NCI-H1930 (cell line): ENCODE results near the gene GABBR2.

ENCODE experiments used
- DNase-seq, 2 experiments: peaks; one replicate each; lab custom pipeline; 2025; lab: John Stamatoyannopoulos, UW

Gene GABBR2

GRCh38 chr9:98370300-98370975, 338.3 kb downstream of the GABBR2 start:
- no peak for DNase-seq

GRCh38 chr9:98369896-98370295, 338.8 kb downstream of the GABBR2 start:
- DNase-seq, result no peak

- DNase-seq, result no peak
Observed at GRCh38 chr9:98369471-98369870, 339.3 kb downstream of the GABBR2 start.

- no peak for DNase-seq
Observed at GRCh38 chr9:98369066-98369425, 339.7 kb downstream of the GABBR2 start.

- DNase-seq, result no peak
Observed at GRCh38 chr9:98368366-98369065, 340.2 kb downstream of the GABBR2 start.

GRCh38 chr9:98367923-98368322, 340.8 kb downstream of the GABBR2 start:
- DNase-seq, result no peak

GRCh38 chr9:98367371-98367900, 341.3 kb downstream of the GABBR2 start:
- no peak for DNase-seq

- no peak for DNase-seq
Observed at GRCh38 chr9:98365781-98366180, 343.0 kb downstream of the GABBR2 start.

GRCh38 chr9:98365227-98365669, 343.5 kb downstream of the GABBR2 start:
- DNase-seq, result no peak

GRCh38 chr9:98364086-98364485, 344.6 kb downstream of the GABBR2 start:
- DNase-seq, result no peak

GRCh38 chr9:98363644-98364043, 345.1 kb downstream of the GABBR2 start:
- no peak for DNase-seq

GRCh38 chr9:98362624-98363252, 346.0 kb downstream of the GABBR2 start:
- no peak for DNase-seq

GRCh38 chr9:98361645-98362044, 347.1 kb downstream of the GABBR2 start:
- no peak for DNase-seq

- no peak for DNase-seq
Observed at GRCh38 chr9:98360176-98360708, 348.5 kb downstream of the GABBR2 start.

- DNase-seq, result no peak
Observed at GRCh38 chr9:98359569-98359968, 349.2 kb downstream of the GABBR2 start.

GRCh38 chr9:98357921-98358535, 350.7 kb downstream of the GABBR2 start:
- no peak for DNase-seq

- no peak for DNase-seq
Observed at GRCh38 chr9:98356953-98357690, 351.6 kb downstream of the GABBR2 start.

- DNase-seq, result no peak
Observed at GRCh38 chr9:98356326-98356725, 352.4 kb downstream of the GABBR2 start.

GRCh38 chr9:98351370-98351769, 357.4 kb downstream of the GABBR2 start:
- no peak for DNase-seq

GRCh38 chr9:98347642-98348041, 361.1 kb downstream of the GABBR2 start:
- no peak for DNase-seq

GRCh38 chr9:98345011-98345410, 363.7 kb downstream of the GABBR2 start:
- DNase-seq, result no peak

- no peak for DNase-seq
Observed at GRCh38 chr9:98344581-98344980, 364.2 kb downstream of the GABBR2 start.
